Esophagus squamous epithelium (tissue), 5 donors: ENCODE measurements around the gene NOSTRIN. TPM values are rescaled to one million over a fixed set of nuclear protein-coding genes. Genes with fewer than 3 reads are reported as not detected.

Experiments
- DNase-seq: peaks from one replicate; lab custom pipeline; 2025; lab: John Stamatoyannopoulos, UW
- H3K27ac ChIP-seq, 4 donors: fragments of 200-600 bp; sonication (generic); one replicate each; pipeline ENCODE4 v1.5.1; 2016 to 2019; ENCODE audit warnings: mild to moderate bottlenecking in 1 of 4
- H3K27me3 ChIP-seq, 4 donors: fragments of 200-600 bp; sonication (generic); 1 replicate in 3 of 4; 2 replicates in 1 of 4; pipeline versions ENCODE4 v1.5.1 to v1.6.0; 2017 to 2021; ENCODE audit warnings: antibody characterized with exemption in 1 of 4
- H3K36me3 ChIP-seq, 3 donors: fragments of 200-600 bp; sonication (generic); one replicate each; pipeline ENCODE4 v1.5.1; 2016 to 2019
- H3K4me1 ChIP-seq, 3 donors: fragments of 200-600 bp; sonication (generic); one replicate each; pipeline ENCODE4 v1.5.1; 2017 to 2019
- H3K4me3 ChIP-seq, 4 donors: fragments of 200-600 bp; sonication (generic); 1 replicate in 3 of 4; 2 replicates in 1 of 4; pipeline ENCODE4 v1.5.1; 2016 to 2019; ENCODE audit warnings: mild to moderate bottlenecking in 2 of 4, moderate library complexity in 1 of 4
- H3K9me3 ChIP-seq, 3 donors: fragments of 200-600 bp; sonication (generic); one replicate each; pipeline ENCODE4 v1.5.1; 2016 to 2019
- CTCF ChIP-seq, 6 experiments: fragments of 450-650 bp in 4 of 6; fragments of 200-600 bp in 2 of 6; sonication (generic) in 2 of 6; IDR thresholded peaks; one replicate each; pipeline ENCODE4 v1.5.1; 2016 to 2019; ENCODE audit warnings: antibody characterized with exemption in 6 of 6, mild to moderate bottlenecking in 4 of 6, moderate library complexity in 4 of 6
- POLR2A ChIP-seq, 4 donors: fragments of 450-650 bp; IDR thresholded peaks; one replicate each; pipeline ENCODE4 v1.6.1; 2017; ENCODE audit warnings: antibody characterized with exemption in 4 of 4, mild to moderate bottlenecking in 4 of 4, moderate library complexity in 3 of 4
- WGBS, 2 donors: methylation state at CpG; one replicate each; pipeline ENCODE4 v1.1.5; 2018; 5-methylcytosine and 5-hydroxymethylcytosine counted together
- intact Hi-C: fragments of 100-400 bp; cut with DNase I; formaldehyde crosslinking; loops from one replicate; pipeline ENCODE4 v1.15.0; 2022
- total RNA-seq, 4 donors: library from RNA; depleted of rRNA; stranded (reverse); fragments of >200 nt; gene quantifications; one replicate each; pipeline ENCODE4 v1.1.0, GENCODE V29; 2016
- donor health status: DM: yes; HTN: yes; CAD: no.

NOSTRIN gene
- total RNA-seq, 4 donors from 2014 or later, result 0.76 to 15.6 (median 4.2) TPM

- intact Hi-C loops, result no loop called here
- H3K27me3 ChIP-seq, result no peaks in the 10 kb centered on the region
These were observed 28.5 kb downstream of the NOSTRIN start for GRCh38 chr2:168830958-168831357.

GRCh38 chr2:168831662-168832061, 29.2 kb downstream of the NOSTRIN start:
- no peaks in the 10 kb centered on the region for H3K36me3 ChIP-seq
- intact Hi-C loops, result no loop called here
- H3K4me1 ChIP-seq, result no peaks in the 10 kb centered on the region
- H3K27me3 ChIP-seq, result no peaks in the 10 kb centered on the region
- no peak overlapping the region for H3K4me3 ChIP-seq
- DNase-seq, result no peak
- H3K27ac ChIP-seq, result no peak overlapping the region
- H3K9me3 ChIP-seq, result no peaks in the 10 kb centered on the region
- no peak for TF ChIP-seq POLR2A (IDR thresholded peaks at IDR 0.05)
- TF ChIP-seq CTCF (IDR thresholded peaks at IDR 0.05), result no peak

More at GRCh38 chr2:168830958-168831357, 28.5 kb downstream of the NOSTRIN start:
- no peak for TF ChIP-seq POLR2A (IDR thresholded peaks at IDR 0.05)
- no peak for TF ChIP-seq CTCF (IDR thresholded peaks at IDR 0.05)
- Histone ChIP-seq H3K9me3 (no peaks in the 10 kb centered on the region), H3K36me3 (no peaks in the 10 kb centered on the region), H3K4me3 (no peak overlapping the region), H3K27ac (no peak overlapping the region), H3K4me1 (no peaks in the 10 kb centered on the region)
- DNase-seq, result no peak

GRCh38 chr2:168835969-168836368, 33.5 kb downstream of the NOSTRIN start:
- Histone ChIP-seq H3K4me3 (no peak overlapping the region), H3K27ac (no peak overlapping the region), H3K9me3 (no peaks in the 10 kb centered on the region), H3K4me1 (no peaks in the 10 kb centered on the region), H3K36me3 (no peaks in the 10 kb centered on the region), H3K27me3 (no peaks in the 10 kb centered on the region)
- WGBS, 2 donors, result 87 to 93% methylated on average over 2 of the region's 2 CpGs
- TF ChIP-seq CTCF (IDR thresholded peaks at IDR 0.05), result no peak
- TF ChIP-seq POLR2A (IDR thresholded peaks at IDR 0.05), result no peak
- intact Hi-C loops, result no loop called here
- no peak for DNase-seq

GRCh38 chr2:168841445-168841844, 39.0 kb downstream of the NOSTRIN start:
- no peaks in the 10 kb centered on the region for H3K4me1 ChIP-seq
- 34 to 76% methylated on average over 2 of the region's 2 CpGs for WGBS, 2 donors
- H3K27ac ChIP-seq, result no peak overlapping the region
- H3K36me3 ChIP-seq, result no peaks in the 10 kb centered on the region
- intact Hi-C loops, result no loop called here
- no peak for DNase-seq
- no peaks in the 10 kb centered on the region for H3K27me3 ChIP-seq
- no peak overlapping the region for H3K4me3 ChIP-seq
- TF ChIP-seq POLR2A (IDR thresholded peaks at IDR 0.05), result no peak
- no peak for TF ChIP-seq CTCF (IDR thresholded peaks at IDR 0.05)
- H3K9me3 ChIP-seq, result no peaks in the 10 kb centered on the region

- no peak overlapping the region for H3K27ac ChIP-seq
- TF ChIP-seq CTCF (IDR thresholded peaks at IDR 0.05), result no peak
- TF ChIP-seq POLR2A (IDR thresholded peaks at IDR 0.05), result no peak
- 77 to 89% methylated on average over 3 of the region's 3 CpGs for WGBS, 2 donors
- H3K4me1 ChIP-seq, result no peaks in the 10 kb centered on the region
- H3K9me3 ChIP-seq, result no peaks in the 10 kb centered on the region
- no peak for DNase-seq
- H3K36me3 ChIP-seq, result no peaks in the 10 kb centered on the region
- no peaks in the 10 kb centered on the region for H3K27me3 ChIP-seq
- intact Hi-C loops, result no loop called here
- no peak overlapping the region for H3K4me3 ChIP-seq
These were observed 40.8 kb downstream of the NOSTRIN start for GRCh38 chr2:168843253-168843652.
